MCF 10A (cell line): ENCODE measurements around the gene IRF9. TPM values are rescaled to one million over a fixed set of nuclear protein-coding genes. Genes with fewer than 3 reads are reported as not detected.
A peak's percentile ranks its signal among the peaks of the same experiment; 100 is the strongest.

Experiments used
- BruUV-seq: library from RNA; stranded (reverse); fragments of 400-500 nt; replicated peaks from 2 replicates; lab custom pipeline; 2021; lab: Mats Ljungman, UMichigan
- CTCF ChIA-PET: fragments of 300-600 bp; sonication (Branson Sonifier 250); formaldehyde crosslinking; extraction: SDS; loops from one replicate; lab custom pipeline; 2021; ENCODE audit warnings: antibody characterized with exemption, inconsistent platforms; lab: Yijun Ruan, JAX
- POLR2A ChIA-PET: fragments of 300-600, 350-650 bp; sonication (Branson Sonifier 250); formaldehyde crosslinking; extraction: SDS; loops from one replicate; lab custom pipeline; 2020; ENCODE audit warnings: antibody characterized with exemption, inconsistent platforms; lab: Yijun Ruan, JAX
- DNase-seq: peaks from one replicate; pipeline ENCODE4 v3.0.0-alpha.2; 2018; ENCODE audit not compliant: unreplicated experiment
- H3K27ac Mint-ChIP-seq: one replicate; pipeline ENCODE4 v1.8.0; 2022; ENCODE audit warnings: mild to moderate bottlenecking, low read depth, mixed read lengths; ENCODE audit not compliant: unreplicated experiment
- H3K27me3 Mint-ChIP-seq: one replicate; pipeline ENCODE4 v1.8.0; 2022; ENCODE audit warnings: mixed read lengths; ENCODE audit not compliant: insufficient read depth, unreplicated experiment
- H3K36me3 Mint-ChIP-seq: one replicate; pipeline ENCODE4 v1.8.0; 2022; ENCODE audit warnings: mild to moderate bottlenecking, moderate library complexity, mixed read lengths; ENCODE audit not compliant: insufficient read depth, unreplicated experiment
- H3K4me1 Mint-ChIP-seq: one replicate; pipeline ENCODE4 v1.8.0; 2022; ENCODE audit warnings: mixed read lengths; ENCODE audit not compliant: insufficient read depth, unreplicated experiment
- H3K4me3 Mint-ChIP-seq: one replicate; pipeline ENCODE4 v1.8.0; 2022; ENCODE audit warnings: mild to moderate bottlenecking, moderate library complexity, mixed read lengths; ENCODE audit not compliant: unreplicated experiment
- H3K9me3 Mint-ChIP-seq: one replicate; pipeline ENCODE4 v1.8.0; 2022; ENCODE audit warnings: mixed read lengths; ENCODE audit not compliant: unreplicated experiment
- intact Hi-C: fragments of 100-400 bp; cut with micrococcal nuclease; formaldehyde crosslinking; loops from 2 replicates; pipeline ENCODE4 v1.14.1; 2022
- total RNA-seq: library from RNA; stranded (reverse); gene quantifications from 2 replicates; pipeline ENCODE4 v1.2.3, GENCODE V29; 2022
- TF ChIP-seq, protein P1 (sequence below): fragments of 200-600 bp; IDR thresholded peaks from one replicate; pipeline ENCODE4 v1.8.0; 2022; ENCODE audit warnings: antibody characterized with exemption, mild to moderate bottlenecking; ENCODE audit not compliant: unreplicated experiment

The IRF9 gene
- total RNA-seq, 1 experiment from 2014 or later = 13.6 TPM

- Mint-ChIP-seq H3K9me3 (no peaks in the 10 kb centered on the region), H3K27ac (peak within 1 kb of the TSS; percentile 84), H3K4me3 (peak within 1 kb of the TSS; percentile 81), H3K36me3 (peaks cover 60% of the 10 kb centered on the region), H3K27me3 (no peaks in the 10 kb centered on the region), H3K4me1 (peaks cover 12% of the 10 kb centered on the region)
- intact Hi-C loops = loop anchor here (2.0 kb wide), 1 partner anchor 24 kb away; the partner anchor contains the start of gene CHMP4A
- peak; percentile 97 for DNase-seq
- TSS peak; percentile 56 for BruUV-seq
- TF ChIP-seq, protein P1, sequence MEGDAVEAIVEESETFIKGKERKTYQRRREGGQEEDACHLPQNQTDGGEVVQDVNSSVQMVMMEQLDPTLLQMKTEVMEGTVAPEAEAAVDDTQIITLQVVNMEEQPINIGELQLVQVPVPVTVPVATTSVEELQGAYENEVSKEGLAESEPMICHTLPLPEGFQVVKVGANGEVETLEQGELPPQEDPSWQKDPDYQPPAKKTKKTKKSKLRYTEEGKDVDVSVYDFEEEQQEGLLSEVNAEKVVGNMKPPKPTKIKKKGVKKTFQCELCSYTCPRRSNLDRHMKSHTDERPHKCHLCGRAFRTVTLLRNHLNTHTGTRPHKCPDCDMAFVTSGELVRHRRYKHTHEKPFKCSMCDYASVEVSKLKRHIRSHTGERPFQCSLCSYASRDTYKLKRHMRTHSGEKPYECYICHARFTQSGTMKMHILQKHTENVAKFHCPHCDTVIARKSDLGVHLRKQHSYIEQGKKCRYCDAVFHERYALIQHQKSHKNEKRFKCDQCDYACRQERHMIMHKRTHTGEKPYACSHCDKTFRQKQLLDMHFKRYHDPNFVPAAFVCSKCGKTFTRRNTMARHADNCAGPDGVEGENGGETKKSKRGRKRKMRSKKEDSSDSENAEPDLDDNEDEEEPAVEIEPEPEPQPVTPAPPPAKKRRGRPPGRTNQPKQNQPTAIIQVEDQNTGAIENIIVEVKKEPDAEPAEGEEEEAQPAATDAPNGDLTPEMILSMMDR = no peak
- ChIA-PET CTCF (interaction anchor here (0.6 to 7.0 kb wide), 8 partner anchors 9 to 122 kb away, joined by 3 to 51 read pairs (median 3); partner anchors contain the start of genes IRF9, LTB4R2 and REC8), POLR2A (interaction anchor here (0.6 to 4.0 kb wide), 22 partner anchors 9 to 867 kb away, joined by 3 to 27 read pairs (median 4); partner anchors contain the start of genes CHMP4A, CIDEB, DCAF11 and EMC9)
Observed at GRCh38 chr14:24188251-24189058, 27.4 kb downstream of the IRF9 start, which contains the start of gene IPO4. Gene IPO4, minus strand, starts transcription at chr14:24188816. Its CDS starts 29 bp downstream, at chr14:24188787.

DNA sequence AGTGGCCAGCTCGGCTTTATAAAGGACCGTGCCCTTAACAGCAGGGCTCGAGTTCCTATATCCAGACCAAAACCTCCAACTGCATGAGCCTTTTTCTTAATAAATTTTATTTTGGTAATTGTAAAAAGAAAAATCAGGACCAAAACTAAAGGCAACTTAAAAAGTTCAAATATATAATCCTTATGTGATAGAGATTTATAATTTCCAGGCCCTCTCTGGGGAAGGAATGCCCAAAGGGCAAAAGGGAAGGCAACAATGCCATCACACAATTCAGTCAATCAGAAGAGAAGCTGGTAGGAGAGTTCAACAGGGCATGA lies 28.0 kb downstream of the IRF9 start:
- ChIA-PET POLR2A (interaction anchor here (0.6 to 4.0 kb wide), 22 partner anchors 9 to 868 kb away, joined by 3 to 27 read pairs (median 4); partner anchors contain the start of genes CHMP4A, CIDEB, DCAF11 and EMC9), CTCF (interaction anchor here (0.6 to 7.0 kb wide), 7 partner anchors 10 to 121 kb away, joined by 3 to 51 read pairs (median 3); partner anchors contain the start of genes IRF9, LTB4R2 and REC8)
- Mint-ChIP-seq H3K9me3 (no peaks in the 10 kb centered on the region), H3K27me3 (no peaks in the 10 kb centered on the region), H3K4me3 (peak overlapping the region; percentile 81), H3K27ac (peak overlapping the region; percentile 84), H3K36me3 (peaks cover 61% of the 10 kb centered on the region), H3K4me1 (peaks cover 15% of the 10 kb centered on the region)
- no peak for DNase-seq
- TF ChIP-seq, protein P1 = no peak
- no TSS peak for BruUV-seq
- intact Hi-C loops = loop anchor here (2.0 kb wide), 1 partner anchor 24 kb away; the partner anchor contains the start of gene CHMP4A

- POLR2A ChIA-PET = interaction anchor here (0.5 to 4.0 kb wide), 23 partner anchors 10 to 855 kb away, joined by 3 to 27 read pairs (median 4); partner anchors contain the start of genes CHMP4A, DCAF11, EMC9 and GMPR2
- TF ChIP-seq, protein P1 = no peak
- intact Hi-C loops = loop anchor here (2.0 kb wide), 1 partner anchor 23 kb away; the partner anchor contains the start of gene CHMP4A
- no peaks in the 10 kb centered on the region for H3K27me3 Mint-ChIP-seq
- H3K4me1 Mint-ChIP-seq = peaks cover 18% of the 10 kb centered on the region
- no peak for DNase-seq
- H3K9me3 Mint-ChIP-seq = no peaks in the 10 kb centered on the region
- no peak overlapping the region for H3K4me3 Mint-ChIP-seq
- peaks cover 63% of the 10 kb centered on the region for H3K36me3 Mint-ChIP-seq
- CTCF ChIA-PET = interaction anchor here (0.7 to 7.0 kb wide), 4 partner anchors 10 to 120 kb away, joined by 3 to 51 read pairs (median 4); partner anchors contain the start of gene IRF9
- BruUV-seq = no TSS peak
- no peak overlapping the region for H3K27ac Mint-ChIP-seq
Observed at GRCh38 chr14:24189460-24189859, 28.4 kb downstream of the IRF9 start.

- ChIA-PET POLR2A (interaction anchor here (0.8 to 3.7 kb wide), 2 partner anchors 22 to 80 kb away, joined by 3 to 27 read pairs; partner anchors contain the start of gene CHMP4A), CTCF (no interaction called here)
- no peak overlapping the region for H3K27ac Mint-ChIP-seq
- TF ChIP-seq, protein P1 = no peak
- no peaks in the 10 kb centered on the region for H3K9me3 Mint-ChIP-seq
- no TSS peak for BruUV-seq
- H3K4me1 Mint-ChIP-seq = peaks cover 18% of the 10 kb centered on the region
- no peak for DNase-seq
- no peaks in the 10 kb centered on the region for H3K27me3 Mint-ChIP-seq
- peaks cover 57% of the 10 kb centered on the region for H3K36me3 Mint-ChIP-seq
- no peak overlapping the region for H3K4me3 Mint-ChIP-seq
- intact Hi-C loops = no loop called here
Observed at GRCh38 chr14:24190416-24190815, 29.4 kb downstream of the IRF9 start.
